WI38 (cell line): ENCODE measurements around the gene COX14.

Source experiments
- H3K4me3 ChIP-seq: 2 replicates; pipeline ENCODE4 v1.5.1; 2011; ENCODE audit warnings: low read depth, mild to moderate bottlenecking, control low read depth, low read length
- CTCF ChIP-seq: IDR thresholded peaks from 2 replicates; pipeline ENCODE4 v1.5.1; 2012; ENCODE audit warnings: low read depth, mild to moderate bottlenecking, control low read depth, low read length

The COX14 gene

GRCh38 chr12:50084775-50085614 is 27.0 kb upstream of the COX14 start, which contains the start of gene SMARCD1:
TSS of gene SMARCD1 (plus strand) at chr12:50085342. CDS start at chr12:50085370, 28 bp downstream.
- H3K4me3 ChIP-seq, result peak within 1 kb of the TSS; percentile 73
- TF ChIP-seq CTCF, result 0 out of 2 replicates have a peak, but pooled peaks have one; percentile 11

- no peak for TF ChIP-seq CTCF
- peak overlapping the region; percentile 73 for H3K4me3 ChIP-seq
Observed at GRCh38 chr12:50085615-50086072, 26.4 kb upstream of the COX14 start.

- TF ChIP-seq CTCF, result no peak
- peak overlapping the region; percentile 73 for H3K4me3 ChIP-seq
Observed at GRCh38 chr12:50086148-50086547, 25.9 kb upstream of the COX14 start.

GRCh38 chr12:50087151-50087550 is 24.9 kb upstream of the COX14 start:
- no peak for TF ChIP-seq CTCF
- H3K4me3 ChIP-seq, result no peak overlapping the region

GRCh38 chr12:50087995-50088394 is 24.0 kb upstream of the COX14 start:
- no peak overlapping the region for H3K4me3 ChIP-seq
- TF ChIP-seq CTCF, result no peak

GRCh38 chr12:50088577-50089335 is 23.3 kb upstream of the COX14 start:
- no peak overlapping the region for H3K4me3 ChIP-seq
- TF ChIP-seq CTCF, result peak; percentile 75

GRCh38 chr12:50089730-50090129 is 22.3 kb upstream of the COX14 start:
- no peak overlapping the region for H3K4me3 ChIP-seq
- TF ChIP-seq CTCF, result no peak
